SK-N-SH treated with all-trans-retinoic acid at 6 μM for 48 hours (cell line): Measurements from ENCODE around the gene EGFL8.

Experiments
- GLIS3 ChIP-seq: fragments of 250-450 bp; sonication (Bioruptor Pico); IDR thresholded peaks from 2 replicates; pipeline ENCODE4 v1.5.0; 2020; ENCODE audit warnings: mild to moderate bottlenecking, moderate library complexity
- ISL1 ChIP-seq: fragments of 250-450 bp; sonication (Bioruptor Pico); IDR thresholded peaks from 2 replicates; pipeline ENCODE4 v2.1.2; 2022; ENCODE audit warnings: mild to moderate bottlenecking, moderate library complexity
- PATZ1 ChIP-seq: fragments of 250-450 bp; sonication (Bioruptor Pico); IDR thresholded peaks from 2 replicates; pipeline ENCODE4 v1.8.0; 2020; ENCODE audit warnings: mild to moderate bottlenecking, moderate library complexity, borderline replicate concordance
- PPARA ChIP-seq: fragments of 250-450 bp; sonication (Bioruptor Pico); IDR thresholded peaks from 2 replicates; pipeline ENCODE4 v1.5.0; 2020; ENCODE audit warnings: mild to moderate bottlenecking, borderline replicate concordance
- TOX ChIP-seq: fragments of 250-450 bp; sonication (Bioruptor Pico); IDR thresholded peaks from 2 replicates; pipeline ENCODE4 v1.8.0; 2021; ENCODE audit warnings: mild to moderate bottlenecking, moderate library complexity, borderline replicate concordance
- ZFP3 ChIP-seq: fragments of 250-450 bp; sonication (Bioruptor Pico); IDR thresholded peaks from 2 replicates; pipeline ENCODE4 v1.5.0; 2020; ENCODE audit warnings: mild to moderate bottlenecking, moderate library complexity

GRCh38 chr6:32139590-32139989 is 24.8 kb upstream of the EGFL8 start:
- TF ChIP-seq ISL1 (CRISPR knock-in tag) (no peak), TOX (CRISPR knock-in tag) (no peak), PPARA (CRISPR knock-in tag) (no peak), ZFP3 (CRISPR knock-in tag) (no peak), PATZ1 (no peak), GLIS3 (CRISPR knock-in tag) (no peak)
